Esophagus muscularis mucosa (tissue), 3 donors: ENCODE measurements around the gene RSRC2.

Experiments
- CTCF ChIP-seq, 3 experiments: fragments of 200-600 bp in 2 of 3; fragments of 450-650 bp in 1 of 3; sonication (generic) in 2 of 3; IDR thresholded peaks; one replicate each; pipeline ENCODE4 v1.5.1; 2017 to 2019; ENCODE audit warnings: antibody characterized with exemption in 3 of 3, mild to moderate bottlenecking in 2 of 3, moderate library complexity in 1 of 3
- POLR2A ChIP-seq: fragments of 450-650 bp; IDR thresholded peaks from one replicate; pipeline ENCODE4 v1.6.1; 2017; ENCODE audit warnings: antibody characterized with exemption, moderate library complexity, mild to moderate bottlenecking, low read depth

GRCh38 chr12:122537021-122537420, 10.3 kb upstream of the RSRC2 start:
- TF ChIP-seq CTCF (IDR thresholded peaks at IDR 0.05) (no peak), POLR2A (no peak)
